ENCODE measurements around the gene CD99L2. TPM values are rescaled to one million over a fixed set of nuclear protein-coding genes. Genes with fewer than 3 reads are reported as not detected.

CD99L2 gene
- total RNA-seq, 4 donors from 2014 or later, result 97.2 to 122 (median 112) TPM

DNA sequence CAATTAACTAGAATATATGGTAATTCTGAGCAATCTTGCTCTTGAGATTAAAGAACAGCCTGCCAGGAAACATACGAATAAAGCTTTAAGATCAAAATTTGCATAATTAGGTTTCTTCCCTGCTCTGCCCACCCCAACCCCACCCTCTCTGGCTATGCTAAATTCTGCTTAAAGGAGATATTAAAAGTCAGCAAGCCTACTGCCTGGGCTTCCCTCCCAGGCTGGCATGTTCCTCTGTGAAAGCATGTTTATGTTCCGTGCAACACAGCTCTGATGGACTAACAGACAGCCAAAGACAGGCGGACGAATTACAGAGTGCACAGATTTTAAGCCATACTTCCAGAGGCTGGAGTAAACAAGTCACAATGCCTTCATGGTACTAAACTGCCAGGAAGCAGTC lies 28.4 kb downstream of the CD99L2 start:
- H3K4me1 ChIP-seq, result peaks cover 0 to 18% (median 0%) of the 10 kb centered on the region in 4 donors
- DNase-seq (ENCODE audit: low spot score in 2 of 2), result no peak
- WGBS, 2 donors, result 52 to 53% methylated on average over 4 of the region's 4 CpGs
- peak overlapping the region in 1 of 4 donors; percentile 55 for H3K27ac ChIP-seq
- H3K9me3 ChIP-seq, result no peaks in the 10 kb centered on the region
- peaks cover 0 to 9% (median 0%) of the 10 kb centered on the region in 3 donors for H3K36me3 ChIP-seq
- H3K4me3 ChIP-seq, result no peak overlapping the region
- TF ChIP-seq POLR2A (IDR thresholded peaks at IDR 0.05), result no peak
- H3K27me3 ChIP-seq, result no peaks in the 10 kb centered on the region

DNA sequence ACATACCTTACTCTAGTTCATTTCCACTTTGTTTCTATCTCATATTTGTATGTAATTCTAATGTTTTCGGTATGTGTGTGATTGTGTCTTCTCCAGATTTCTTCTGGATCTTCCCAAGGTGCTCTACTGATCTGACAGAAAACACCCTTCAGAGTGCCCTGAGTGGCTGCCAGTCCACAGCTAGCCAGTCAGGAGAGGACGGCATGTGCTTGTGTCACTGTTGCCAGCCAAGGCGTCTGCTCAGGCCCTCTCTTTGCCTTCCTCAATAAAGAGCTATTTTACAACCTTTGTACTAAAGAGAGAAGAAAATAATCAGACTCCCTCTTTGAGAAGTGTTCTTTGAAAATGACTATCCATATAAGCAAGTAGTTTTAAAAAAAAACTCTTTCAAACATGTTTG lies 29.0 kb downstream of the CD99L2 start:
- Histone ChIP-seq H3K4me3 (no peak overlapping the region), H3K36me3 (peaks cover 0 to 9% (median 0%) of the 10 kb centered on the region in 3 donors), H3K9me3 (no peaks in the 10 kb centered on the region), H3K4me1 (peaks cover 0 to 18% (median 0%) of the 10 kb centered on the region in 4 donors), H3K27ac (peak overlapping the region in 1 of 4 donors; percentile 55), H3K27me3 (no peaks in the 10 kb centered on the region)
- 63 to 69% methylated on average over 3 of the region's 3 CpGs for WGBS, 2 donors
- TF ChIP-seq EP300 (IDR thresholded peaks at IDR 0.05) (no peak), POLR2A (IDR thresholded peaks at IDR 0.05) (no peak)
- TF ChIP-seq, protein P1, sequence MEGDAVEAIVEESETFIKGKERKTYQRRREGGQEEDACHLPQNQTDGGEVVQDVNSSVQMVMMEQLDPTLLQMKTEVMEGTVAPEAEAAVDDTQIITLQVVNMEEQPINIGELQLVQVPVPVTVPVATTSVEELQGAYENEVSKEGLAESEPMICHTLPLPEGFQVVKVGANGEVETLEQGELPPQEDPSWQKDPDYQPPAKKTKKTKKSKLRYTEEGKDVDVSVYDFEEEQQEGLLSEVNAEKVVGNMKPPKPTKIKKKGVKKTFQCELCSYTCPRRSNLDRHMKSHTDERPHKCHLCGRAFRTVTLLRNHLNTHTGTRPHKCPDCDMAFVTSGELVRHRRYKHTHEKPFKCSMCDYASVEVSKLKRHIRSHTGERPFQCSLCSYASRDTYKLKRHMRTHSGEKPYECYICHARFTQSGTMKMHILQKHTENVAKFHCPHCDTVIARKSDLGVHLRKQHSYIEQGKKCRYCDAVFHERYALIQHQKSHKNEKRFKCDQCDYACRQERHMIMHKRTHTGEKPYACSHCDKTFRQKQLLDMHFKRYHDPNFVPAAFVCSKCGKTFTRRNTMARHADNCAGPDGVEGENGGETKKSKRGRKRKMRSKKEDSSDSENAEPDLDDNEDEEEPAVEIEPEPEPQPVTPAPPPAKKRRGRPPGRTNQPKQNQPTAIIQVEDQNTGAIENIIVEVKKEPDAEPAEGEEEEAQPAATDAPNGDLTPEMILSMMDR (IDR thresholded peaks at IDR 0.05), result no peak
- no peak for DNase-seq (ENCODE audit: low spot score in 2 of 2)

DNA sequence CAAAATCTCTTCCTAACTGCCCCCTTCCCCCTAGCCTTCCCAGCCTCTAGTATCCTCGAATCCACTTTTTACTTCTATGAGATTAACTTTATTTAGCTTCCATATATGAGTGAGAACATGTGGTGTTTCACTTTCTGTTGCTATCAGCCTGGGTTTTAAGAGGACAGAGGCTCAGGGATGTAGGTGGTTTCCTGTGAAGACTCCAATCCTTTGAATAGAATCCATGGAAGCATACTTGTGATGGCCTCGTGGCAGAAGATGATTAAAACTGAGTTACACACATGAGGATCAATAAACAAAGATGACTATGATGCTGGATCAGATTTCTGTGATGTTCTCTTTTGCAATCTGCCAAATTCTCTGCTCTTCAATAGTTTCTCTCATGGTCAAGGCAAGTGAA lies 29.8 kb downstream of the CD99L2 start:
- H3K27ac ChIP-seq, result no peak overlapping the region
- no peak for DNase-seq (ENCODE audit: low spot score in 2 of 2)
- H3K4me3 ChIP-seq, result no peak overlapping the region
- peaks cover 0 to 16% (median 0%) of the 10 kb centered on the region in 4 donors for H3K4me1 ChIP-seq
- 46 to 81% methylated on average over 2 of the region's 2 CpGs for WGBS, 2 donors
- H3K36me3 ChIP-seq, result peaks cover 0 to 9% (median 0%) of the 10 kb centered on the region in 3 donors
- no peak for TF ChIP-seq EP300 (IDR thresholded peaks at IDR 0.05)
- TF ChIP-seq, protein P1 (IDR thresholded peaks at IDR 0.05), result no peak
- TF ChIP-seq POLR2A (IDR thresholded peaks at IDR 0.05), result no peak
- H3K9me3 ChIP-seq, result no peaks in the 10 kb centered on the region
- no peaks in the 10 kb centered on the region for H3K27me3 ChIP-seq

DNA sequence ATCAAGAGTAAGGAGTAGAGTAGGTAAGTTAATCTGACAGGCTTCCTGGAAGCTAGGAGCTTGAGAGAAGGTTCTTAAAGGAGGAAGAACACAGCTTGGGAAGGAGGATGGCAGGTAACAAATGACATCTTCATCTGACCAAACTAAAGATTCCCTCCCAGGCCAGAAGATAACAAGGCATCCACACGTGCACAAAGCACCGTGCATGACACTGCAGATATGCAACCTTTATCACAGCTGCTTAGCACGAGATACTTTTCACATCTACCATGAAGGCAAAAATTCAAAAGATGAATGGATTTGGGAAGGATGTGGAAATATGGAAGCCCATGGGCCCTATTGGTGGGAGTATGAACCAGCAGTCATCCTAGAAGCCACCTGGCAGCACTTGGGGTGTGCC lies 34.3 kb downstream of the CD99L2 start:
- Histone ChIP-seq H3K4me3 (no peak overlapping the region), H3K27ac (no peak overlapping the region), H3K36me3 (peaks cover 0 to 9% (median 0%) of the 10 kb centered on the region in 3 donors), H3K9me3 (peaks cover 0 to 6% (median 1%) of the 10 kb centered on the region in 4 donors), H3K27me3 (no peaks in the 10 kb centered on the region), H3K4me1 (no peaks in the 10 kb centered on the region)
- WGBS, 2 donors, result 83 to 90% methylated on average over 2 to 3 of the region's 3 CpGs
- TF ChIP-seq EP300 (IDR thresholded peaks at IDR 0.05), result no peak
- no peak for TF ChIP-seq POLR2A (IDR thresholded peaks at IDR 0.05)
- TF ChIP-seq, protein P1 (IDR thresholded peaks at IDR 0.05), result no peak
- DNase-seq (ENCODE audit: low spot score in 2 of 2), result no peak

DNA sequence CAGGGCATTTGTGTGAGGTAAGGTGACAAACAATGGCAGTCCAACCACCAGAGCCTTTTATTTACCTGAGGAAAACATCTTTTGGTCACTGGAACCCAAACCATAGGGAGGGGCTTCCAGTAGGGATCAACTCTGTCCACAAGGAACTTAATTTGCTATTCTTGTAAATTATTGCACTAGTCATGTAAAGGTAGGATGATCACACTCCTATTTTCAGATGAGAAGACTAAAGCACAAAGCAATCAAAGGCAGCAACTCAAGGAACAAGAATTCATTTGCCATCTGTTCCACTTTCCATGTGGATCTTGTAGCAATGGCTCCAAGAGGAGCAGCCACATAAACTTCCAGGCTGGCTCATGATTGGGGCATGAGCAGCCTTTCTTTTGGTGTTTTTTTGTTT lies 35.3 kb downstream of the CD99L2 start:
- DNase-seq (ENCODE audit: low spot score in 2 of 2), result no peak
- TF ChIP-seq POLR2A (IDR thresholded peaks at IDR 0.05) (no peak), EP300 (IDR thresholded peaks at IDR 0.05) (no peak)
- TF ChIP-seq, protein P1 (IDR thresholded peaks at IDR 0.05), result no peak
- H3K27ac ChIP-seq, result no peak overlapping the region
- no peaks in the 10 kb centered on the region for H3K4me1 ChIP-seq
- no peaks in the 10 kb centered on the region for H3K27me3 ChIP-seq
- H3K36me3 ChIP-seq, result peaks cover 0 to 9% (median 0%) of the 10 kb centered on the region in 3 donors
- H3K4me3 ChIP-seq, result no peak overlapping the region
- peaks cover 0 to 6% (median 1%) of the 10 kb centered on the region in 4 donors for H3K9me3 ChIP-seq

DNA sequence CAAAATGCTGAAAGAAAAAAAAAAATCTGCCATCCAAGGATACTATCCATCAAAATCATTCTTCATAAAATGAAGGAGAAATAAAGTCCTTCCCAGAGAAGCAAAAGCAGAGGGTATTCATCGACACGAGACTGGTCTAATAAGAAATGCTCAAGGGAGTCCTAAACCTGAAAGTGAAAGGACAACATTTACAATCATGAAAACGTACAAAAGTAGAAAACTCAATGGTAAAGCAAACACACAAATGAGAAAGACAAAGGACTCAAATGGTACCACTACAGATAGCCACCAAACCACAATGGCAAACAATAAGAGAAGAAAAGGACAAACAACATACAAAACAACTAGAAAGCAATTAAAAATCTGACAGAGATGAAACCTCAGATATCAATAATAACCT lies 41.0 kb downstream of the CD99L2 start:
- Histone ChIP-seq H3K36me3 (no peaks in the 10 kb centered on the region), H3K9me3 (peaks cover 0 to 18% (median 5%) of the 10 kb centered on the region in 4 donors), H3K4me3 (no peak overlapping the region), H3K27ac (no peak overlapping the region), H3K4me1 (no peaks in the 10 kb centered on the region), H3K27me3 (no peaks in the 10 kb centered on the region)
- DNase-seq (ENCODE audit: low spot score in 2 of 2), result no peak
- TF ChIP-seq POLR2A (IDR thresholded peaks at IDR 0.05), result no peak
- TF ChIP-seq, protein P1 (IDR thresholded peaks at IDR 0.05), result no peak
- no peak for TF ChIP-seq EP300 (IDR thresholded peaks at IDR 0.05)
- 74 to 90% methylated on average over 3 of the region's 3 CpGs for WGBS, 2 donors

Measured in tibial nerve (tissue), 4 donors.